Measurements from ENCODE around the gene TNK2.
"Not testable (repeated sequence)": the region's sequence is repeated elsewhere in the genome, so short reads cannot be mapped to it uniquely, and the experiment has no call there.

Gene TNK2

DNA sequence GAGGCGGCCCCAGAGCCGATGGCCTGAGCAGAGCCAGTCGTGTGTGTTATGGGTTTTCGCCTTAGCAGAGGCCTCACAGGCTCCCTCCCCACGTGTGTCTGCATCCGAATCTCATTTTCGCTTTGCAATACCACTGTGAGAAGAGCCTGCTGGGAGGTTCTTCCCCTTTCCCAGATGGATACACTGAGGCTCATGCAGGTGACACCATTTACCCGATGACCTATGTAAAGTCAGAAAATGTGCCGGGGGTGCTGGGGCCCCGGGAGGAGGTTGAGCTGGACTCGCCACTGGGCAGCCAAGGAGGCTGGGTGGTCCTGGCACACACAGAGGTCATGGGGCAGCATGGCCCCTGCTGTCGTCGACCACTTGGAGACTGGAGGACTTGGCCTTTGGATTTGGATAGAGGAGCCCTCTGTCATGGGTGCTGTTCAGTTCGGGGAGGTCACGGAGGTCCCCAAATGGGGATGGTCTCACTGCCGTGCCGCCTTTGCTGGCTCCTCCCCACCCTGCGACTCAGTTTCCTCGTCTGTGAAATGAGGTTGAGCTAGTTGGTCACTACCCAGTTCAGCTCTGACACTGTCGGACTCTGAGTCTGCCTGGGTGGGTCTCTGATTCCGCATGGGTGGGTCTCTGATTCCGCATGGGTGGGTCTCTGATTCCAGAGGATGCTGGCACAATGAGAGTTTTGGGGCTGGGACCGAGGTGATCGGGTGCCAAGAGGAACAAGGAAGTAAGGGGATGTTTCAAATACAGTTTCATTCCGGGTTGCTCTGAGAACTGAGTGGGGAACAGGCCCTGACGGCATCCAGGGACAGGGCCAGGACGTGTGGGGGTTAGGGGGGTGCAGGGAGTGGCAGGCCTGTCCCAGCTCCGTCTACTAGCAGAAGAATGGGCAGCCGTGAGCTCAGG, 73.4 kb downstream of the TNK2 start:
- Histone ChIP-seq H3K4me3 (ENCODE audit: low read depth in 1 of 2, low read length in 2 of 2) (no peak overlapping the region), H3K36me3 (ENCODE audit: control insufficient read depth in 1 of 2, insufficient read depth in 2 of 2, low read length in 2 of 2) (no peaks in the 10 kb centered on the region), H3K27me3 (ENCODE audit: control insufficient read depth in 1 of 2, insufficient read depth in 2 of 2, low read length in 2 of 2) (no peaks in the 10 kb centered on the region), H3K4me1 (ENCODE audit: control insufficient read depth in 1 of 2, insufficient read depth in 2 of 2, low read length in 2 of 2) (no peaks in the 10 kb centered on the region), H3K27ac (ENCODE audit: low read depth, low read length) (no peak overlapping the region), H3K9ac (ENCODE audit: low read depth in 1 of 2, low read length in 2 of 2) (no peak overlapping the region), H3K9me3 (ENCODE audit: control insufficient read depth in 1 of 2, low read length in 2 of 2) (no peaks in the 10 kb centered on the region)

DNA sequence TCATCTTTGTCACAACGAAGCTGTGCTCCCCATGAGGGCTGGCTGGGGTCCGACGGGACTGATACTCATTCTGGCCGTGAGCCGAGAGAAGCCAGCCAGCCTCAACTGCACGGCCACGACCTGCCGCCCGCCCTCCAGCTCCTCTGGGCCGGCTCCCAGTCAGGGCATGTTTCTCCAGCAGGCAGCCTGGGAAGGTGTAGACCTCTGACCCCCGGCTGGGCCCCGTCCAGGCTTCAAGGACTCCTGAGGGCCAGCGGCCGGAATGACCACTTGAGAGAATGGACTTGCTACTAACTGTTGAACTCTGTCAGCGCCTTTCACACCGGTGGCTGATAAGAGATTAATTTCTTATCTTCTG, 78.5 kb downstream of the TNK2 start:
- Histone ChIP-seq H3K9me3 (ENCODE audit: control insufficient read depth in 1 of 2, low read length in 2 of 2) (no peaks in the 10 kb centered on the region), H3K9ac (ENCODE audit: low read depth in 1 of 2, low read length in 2 of 2) (no peak overlapping the region), H3K4me3 (ENCODE audit: low read depth in 1 of 2, low read length in 2 of 2) (no peak overlapping the region), H3K36me3 (ENCODE audit: control insufficient read depth in 1 of 2, insufficient read depth in 2 of 2, low read length in 2 of 2) (no peaks in the 10 kb centered on the region), H3K4me1 (ENCODE audit: control insufficient read depth in 1 of 2, insufficient read depth in 2 of 2, low read length in 2 of 2) (peaks cover 0 to 3% of the 10 kb centered on the region in 2 donors), H3K27ac (ENCODE audit: low read depth, low read length) (no peak overlapping the region), H3K27me3 (ENCODE audit: control insufficient read depth in 1 of 2, insufficient read depth in 2 of 2, low read length in 2 of 2) (no peaks in the 10 kb centered on the region)

DNA sequence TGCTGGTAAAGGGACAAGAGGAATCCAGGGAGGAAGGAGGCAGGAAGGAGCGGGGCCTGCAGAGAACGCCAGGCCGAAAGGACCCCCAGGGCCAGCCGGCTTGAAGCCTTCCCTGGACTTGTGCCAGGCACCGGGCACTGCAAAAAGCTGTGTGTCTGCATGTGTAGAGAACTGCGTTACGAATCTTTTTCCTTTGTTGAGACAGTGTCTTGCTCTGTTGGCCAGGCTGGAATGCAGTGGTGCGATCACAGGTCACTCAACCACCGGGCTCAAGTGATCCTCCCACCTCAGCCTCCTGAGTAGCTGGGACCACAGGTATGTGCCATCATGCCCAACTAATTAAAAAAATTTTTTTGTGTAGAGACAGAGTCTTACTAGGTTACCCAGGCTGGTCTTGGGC, 79.6 kb downstream of the TNK2 start:
- H3K9ac ChIP-seq (ENCODE audit: low read depth in 1 of 2, low read length in 2 of 2) = no peak overlapping the region
- H3K27ac ChIP-seq (ENCODE audit: low read depth, low read length) = no peak overlapping the region

DNA sequence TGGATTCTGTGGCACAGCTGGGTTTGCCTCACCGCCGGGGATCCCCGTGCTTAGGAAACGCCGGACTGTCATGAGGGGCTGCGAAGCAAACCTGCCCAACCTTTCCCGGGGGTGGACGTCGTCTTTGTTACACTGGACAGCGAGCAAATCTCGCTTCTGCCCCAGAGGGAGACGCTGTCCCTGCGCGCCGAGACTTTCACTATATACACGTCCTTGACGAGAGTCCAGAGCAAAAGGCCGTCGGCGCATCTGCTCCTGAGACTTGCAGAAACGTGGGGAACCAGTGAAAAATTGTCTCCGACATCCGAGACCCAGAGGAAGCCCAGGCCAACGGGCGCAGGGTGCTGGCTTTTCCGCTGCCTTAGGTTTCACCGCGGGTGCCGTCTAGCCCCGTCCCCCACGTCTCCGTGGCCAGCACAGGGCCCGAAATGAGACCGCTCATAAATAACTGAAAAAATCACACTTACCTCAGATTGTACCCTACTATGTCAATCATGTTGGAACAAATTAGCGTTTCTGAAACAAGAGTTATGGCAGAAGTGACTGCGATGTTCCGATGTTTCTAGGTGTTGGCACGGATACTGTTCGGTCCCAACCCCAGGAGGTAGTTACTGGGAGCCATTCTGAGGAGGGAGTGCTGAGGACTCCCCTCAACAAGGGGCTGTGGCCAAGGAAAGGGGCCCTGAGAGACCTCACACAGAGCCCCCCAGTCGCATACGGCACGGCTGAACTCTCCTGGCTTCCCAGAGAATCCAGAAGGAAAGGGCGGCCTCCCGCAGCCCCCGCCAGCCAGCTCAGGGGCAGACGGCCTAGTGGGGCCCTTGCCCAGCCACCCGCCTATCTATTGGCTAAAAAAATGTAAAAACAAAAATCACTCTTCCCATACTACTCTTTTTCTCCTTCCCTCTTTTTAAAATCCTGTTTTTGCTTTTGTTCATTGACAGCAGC, 82.2 kb downstream of the TNK2 start:
- Histone ChIP-seq H3K9me3 (ENCODE audit: control insufficient read depth in 1 of 2, low read length in 2 of 2) (no peaks in the 10 kb centered on the region), H3K4me1 (ENCODE audit: control insufficient read depth in 1 of 2, insufficient read depth in 2 of 2, low read length in 2 of 2) (peaks cover 0 to 3% of the 10 kb centered on the region in 2 donors), H3K36me3 (ENCODE audit: control insufficient read depth in 1 of 2, insufficient read depth in 2 of 2, low read length in 2 of 2) (no peaks in the 10 kb centered on the region), H3K27ac (ENCODE audit: low read depth, low read length) (no peak overlapping the region), H3K4me3 (ENCODE audit: low read depth in 1 of 2, low read length in 2 of 2) (no peak overlapping the region), H3K9ac (ENCODE audit: low read depth in 1 of 2, low read length in 2 of 2) (no peak overlapping the region), H3K27me3 (ENCODE audit: control insufficient read depth in 1 of 2, insufficient read depth in 2 of 2, low read length in 2 of 2) (peaks cover 0 to 6% of the 10 kb centered on the region in 2 donors)

More for the DNA sequence above, 79.6 kb downstream of the TNK2 start:
- no peaks in the 10 kb centered on the region for H3K36me3 ChIP-seq (ENCODE audit: control insufficient read depth in 1 of 2, insufficient read depth in 2 of 2, low read length in 2 of 2)
- H3K9me3 ChIP-seq (ENCODE audit: control insufficient read depth in 1 of 2, low read length in 2 of 2) = no peaks in the 10 kb centered on the region
- H3K4me1 ChIP-seq (ENCODE audit: control insufficient read depth in 1 of 2, insufficient read depth in 2 of 2, low read length in 2 of 2) = peaks cover 0 to 3% of the 10 kb centered on the region in 2 donors
- H3K27me3 ChIP-seq (ENCODE audit: control insufficient read depth in 1 of 2, insufficient read depth in 2 of 2, low read length in 2 of 2) = peaks cover 0 to 4% of the 10 kb centered on the region in 2 donors
- H3K4me3 ChIP-seq (ENCODE audit: low read depth in 1 of 2, low read length in 2 of 2) = no peak overlapping the region

DNA sequence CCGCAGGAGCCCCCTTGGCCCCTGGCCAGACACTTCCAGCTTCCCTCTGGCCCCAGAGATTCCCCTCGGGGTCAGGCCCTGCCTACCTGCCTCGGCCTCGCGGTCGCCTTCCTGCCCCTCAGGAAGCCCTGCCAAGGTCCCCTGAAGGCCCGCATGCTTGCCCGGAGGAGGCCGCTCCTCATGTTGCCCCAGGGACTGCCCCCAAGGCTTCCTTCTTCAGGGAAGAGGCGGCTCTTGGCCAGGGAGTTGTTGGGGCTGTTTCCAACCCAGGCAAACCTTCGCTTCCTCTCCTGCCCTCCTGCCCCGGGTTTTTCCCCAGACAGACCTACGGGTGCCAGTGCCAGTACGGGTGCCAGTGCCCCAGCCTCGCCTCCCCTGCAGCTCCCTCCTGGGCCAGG, 83.2 kb downstream of the TNK2 start:
- Histone ChIP-seq H3K9me3 (ENCODE audit: control insufficient read depth in 1 of 2, low read length in 2 of 2) (no peaks in the 10 kb centered on the region), H3K4me1 (ENCODE audit: control insufficient read depth in 1 of 2, insufficient read depth in 2 of 2, low read length in 2 of 2) (peaks cover 0 to 3% of the 10 kb centered on the region in 2 donors)

DNA sequence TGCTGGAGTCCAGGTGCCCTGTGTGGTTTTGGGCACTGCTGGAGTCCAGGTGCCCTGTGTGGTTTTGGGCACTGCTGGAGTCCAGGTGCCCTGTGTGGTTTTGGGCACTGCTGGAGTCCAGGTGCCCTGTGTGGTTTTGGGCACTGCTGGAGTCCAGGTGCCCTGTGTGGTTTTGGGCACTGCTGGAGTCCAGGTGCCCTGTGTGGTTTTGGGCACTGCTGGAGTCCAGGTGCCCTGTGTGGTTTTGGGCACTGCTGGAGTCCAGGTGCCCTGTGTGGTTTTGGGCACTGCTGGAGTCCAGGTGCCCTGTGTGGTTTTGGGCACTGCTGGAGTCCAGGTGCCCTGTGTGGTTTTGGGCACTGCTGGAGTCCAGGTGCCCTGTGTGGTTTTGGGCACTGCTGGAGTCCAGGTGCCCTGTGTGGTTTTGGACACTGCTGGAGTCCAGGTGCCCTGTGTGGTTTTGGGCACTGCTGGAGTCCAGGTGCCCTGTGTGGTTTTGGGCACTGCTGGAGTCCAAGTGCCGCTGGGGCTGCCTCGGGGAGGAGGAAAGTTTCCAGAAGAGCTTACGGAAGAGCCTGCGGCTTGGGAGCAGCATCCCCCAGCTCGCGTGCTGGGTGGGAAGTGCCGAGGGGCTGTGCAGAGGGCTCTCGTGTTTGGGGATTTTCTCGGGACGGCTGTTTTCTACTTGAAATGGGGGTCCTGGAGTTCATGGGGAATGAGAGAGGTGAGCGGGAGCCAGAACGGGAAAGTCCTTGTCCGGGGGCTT, 83.7 kb downstream of the TNK2 start:
- not testable (repeated sequence) for H3K27ac ChIP-seq (ENCODE audit: low read depth, low read length); H3K9ac ChIP-seq (ENCODE audit: low read depth in 1 of 2, low read length in 2 of 2); H3K4me1 ChIP-seq (ENCODE audit: control insufficient read depth in 1 of 2, insufficient read depth in 2 of 2, low read length in 2 of 2); H3K27me3 ChIP-seq (ENCODE audit: control insufficient read depth in 1 of 2, insufficient read depth in 2 of 2, low read length in 2 of 2); H3K4me3 ChIP-seq (ENCODE audit: low read depth in 1 of 2, low read length in 2 of 2); H3K36me3 ChIP-seq (ENCODE audit: control insufficient read depth in 1 of 2, insufficient read depth in 2 of 2, low read length in 2 of 2); H3K9me3 ChIP-seq (ENCODE audit: control insufficient read depth in 1 of 2, low read length in 2 of 2)

More for the DNA sequence above, 83.2 kb downstream of the TNK2 start:
- H3K27ac ChIP-seq (ENCODE audit: low read depth, low read length) = no peak overlapping the region
- no peak overlapping the region for H3K4me3 ChIP-seq (ENCODE audit: low read depth in 1 of 2, low read length in 2 of 2)
- H3K27me3 ChIP-seq (ENCODE audit: control insufficient read depth in 1 of 2, insufficient read depth in 2 of 2, low read length in 2 of 2) = peaks cover 0 to 6% of the 10 kb centered on the region in 2 donors
- H3K36me3 ChIP-seq (ENCODE audit: control insufficient read depth in 1 of 2, insufficient read depth in 2 of 2, low read length in 2 of 2) = no peaks in the 10 kb centered on the region
- H3K9ac ChIP-seq (ENCODE audit: low read depth in 1 of 2, low read length in 2 of 2) = no peak overlapping the region

DNA sequence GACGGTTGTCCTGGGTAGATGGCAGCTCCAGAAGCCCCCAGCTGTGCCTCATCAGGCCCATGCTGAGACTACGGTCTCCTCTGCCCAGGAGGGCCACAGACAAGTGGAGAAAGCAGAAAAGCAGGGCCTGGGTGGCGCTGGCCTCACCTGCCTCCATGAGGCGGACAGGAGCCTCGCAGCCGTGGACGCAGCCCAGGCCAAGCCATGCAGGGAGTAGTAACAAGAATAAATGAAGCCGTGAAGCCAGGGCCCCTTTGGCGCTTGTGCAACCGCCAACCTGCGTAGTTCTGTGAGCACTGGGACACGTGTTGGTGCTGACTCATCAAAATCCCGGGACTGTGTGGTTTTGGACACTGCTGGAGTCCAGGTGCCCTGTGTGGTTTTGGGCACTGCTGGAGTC, 84.4 kb downstream of the TNK2 start:
- H3K9me3 ChIP-seq (ENCODE audit: control insufficient read depth in 1 of 2, low read length in 2 of 2) = no peaks in the 10 kb centered on the region
- no peak overlapping the region for H3K9ac ChIP-seq (ENCODE audit: low read depth in 1 of 2, low read length in 2 of 2)
- H3K4me1 ChIP-seq (ENCODE audit: control insufficient read depth in 1 of 2, insufficient read depth in 2 of 2, low read length in 2 of 2) = no peaks in the 10 kb centered on the region
- no peak overlapping the region for H3K4me3 ChIP-seq (ENCODE audit: low read depth in 1 of 2, low read length in 2 of 2)
- H3K36me3 ChIP-seq (ENCODE audit: control insufficient read depth in 1 of 2, insufficient read depth in 2 of 2, low read length in 2 of 2) = no peaks in the 10 kb centered on the region
- H3K27me3 ChIP-seq (ENCODE audit: control insufficient read depth in 1 of 2, insufficient read depth in 2 of 2, low read length in 2 of 2) = peaks cover 0 to 6% of the 10 kb centered on the region in 2 donors
- H3K27ac ChIP-seq (ENCODE audit: low read depth, low read length) = no peak overlapping the region

DNA sequence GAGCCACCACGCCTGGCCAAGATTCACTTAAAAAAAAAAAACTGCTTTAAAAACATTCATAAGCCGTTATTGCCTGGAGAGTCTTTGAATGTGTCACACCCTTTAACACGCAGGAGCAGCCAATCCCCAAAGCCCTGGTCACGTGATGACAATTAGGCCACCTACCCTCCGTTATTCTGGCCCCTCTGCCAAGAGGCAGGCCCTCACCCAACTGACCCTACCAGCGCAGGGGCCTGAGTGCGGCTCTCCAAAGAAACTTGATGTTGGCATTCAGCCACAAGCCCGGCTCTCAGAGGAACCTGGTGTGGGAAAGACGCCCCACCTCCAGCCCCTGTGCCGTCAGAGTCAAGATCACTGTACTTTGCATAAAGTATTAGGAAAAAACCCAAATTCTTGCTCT, 85.1 kb downstream of the TNK2 start:
- H3K36me3 ChIP-seq (ENCODE audit: control insufficient read depth in 1 of 2, insufficient read depth in 2 of 2, low read length in 2 of 2) = no peaks in the 10 kb centered on the region
- H3K4me3 ChIP-seq (ENCODE audit: low read depth in 1 of 2, low read length in 2 of 2) = no peak overlapping the region
- peaks cover 0 to 6% of the 10 kb centered on the region in 2 donors for H3K27me3 ChIP-seq (ENCODE audit: control insufficient read depth in 1 of 2, insufficient read depth in 2 of 2, low read length in 2 of 2)
- H3K9me3 ChIP-seq (ENCODE audit: control insufficient read depth in 1 of 2, low read length in 2 of 2) = no peaks in the 10 kb centered on the region
- H3K27ac ChIP-seq (ENCODE audit: low read depth, low read length) = no peak overlapping the region
- H3K9ac ChIP-seq (ENCODE audit: low read depth in 1 of 2, low read length in 2 of 2) = no peak overlapping the region
- no peaks in the 10 kb centered on the region for H3K4me1 ChIP-seq (ENCODE audit: control insufficient read depth in 1 of 2, insufficient read depth in 2 of 2, low read length in 2 of 2)

DNA sequence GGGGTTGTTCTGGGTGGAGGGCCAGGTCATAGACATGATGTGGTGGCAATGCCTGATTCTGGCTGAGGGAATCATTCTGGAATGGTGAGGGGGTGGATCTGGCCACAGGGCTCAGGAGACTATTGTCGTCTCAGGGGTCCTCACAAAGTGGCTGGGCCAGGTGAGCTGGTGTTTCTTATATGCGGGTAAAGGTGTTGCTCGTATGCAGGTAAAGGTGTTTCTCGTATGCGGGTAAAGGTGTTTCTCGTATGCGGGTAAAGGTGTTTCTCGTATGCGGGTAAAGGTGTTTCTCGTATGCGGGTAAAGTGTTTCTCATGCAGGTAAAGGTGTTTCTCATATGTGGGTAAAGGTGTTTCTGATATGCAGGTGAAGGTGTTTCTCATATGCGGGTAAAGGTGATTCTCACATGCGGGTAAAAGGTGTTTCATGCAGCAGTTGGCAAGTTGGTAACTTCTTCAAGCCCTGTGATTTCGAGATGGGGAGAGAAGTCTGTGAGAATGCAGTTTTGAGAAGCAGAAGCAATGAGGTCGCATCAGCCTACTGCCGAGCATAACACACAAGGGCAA, 86.1 kb downstream of the TNK2 start:
- Histone ChIP-seq H3K4me1 (ENCODE audit: control insufficient read depth in 1 of 2, insufficient read depth in 2 of 2, low read length in 2 of 2) (no peaks in the 10 kb centered on the region), H3K9ac (ENCODE audit: low read depth in 1 of 2, low read length in 2 of 2) (no peak overlapping the region), H3K4me3 (ENCODE audit: low read depth in 1 of 2, low read length in 2 of 2) (no peak overlapping the region), H3K9me3 (ENCODE audit: control insufficient read depth in 1 of 2, low read length in 2 of 2) (no peaks in the 10 kb centered on the region), H3K27ac (ENCODE audit: low read depth, low read length) (no peak overlapping the region), H3K36me3 (ENCODE audit: control insufficient read depth in 1 of 2, insufficient read depth in 2 of 2, low read length in 2 of 2) (no peaks in the 10 kb centered on the region), H3K27me3 (ENCODE audit: control insufficient read depth in 1 of 2, insufficient read depth in 2 of 2, low read length in 2 of 2) (peaks cover 0 to 6% of the 10 kb centered on the region in 2 donors)

Measured in duodenal mucosa (tissue), 2 donors.